K562 (cell line): ENCODE data around the gene DNAJB1. TPM values are rescaled to one million over a fixed set of nuclear protein-coding genes. Genes with fewer than 3 reads are reported as not detected.

Experiments
- ARID4B ChIP-seq: sonication (generic); formaldehyde crosslinking; IDR thresholded peaks from 2 replicates; pipeline ENCODE4 v1.8.0; 2022; ENCODE audit warnings: mild to moderate bottlenecking, missing genetic modification reagents
- ARNT ChIP-seq, 2 experiments: fragments of 450-650 bp; IDR thresholded peaks; 2 replicates each; pipeline ENCODE4 v1.6.1; 2016; ENCODE audit warnings: mild to moderate bottlenecking in 1 of 2
- ASH1L ChIP-seq: fragments of 450-650 bp; IDR thresholded peaks from 2 replicates; pipeline ENCODE4 v1.6.1; 2018; ENCODE audit warnings: borderline replicate concordance, mild to moderate bottlenecking, low read depth; ENCODE audit not compliant: partially characterized antibody
- ETS2 ChIP-seq: IDR thresholded peaks from 2 replicates; pipeline ENCODE4 v1.6.1; 2016; ENCODE audit warnings: borderline replicate concordance, missing genetic modification characterization, mild to moderate bottlenecking, moderate library complexity, missing compliant biosample characterization; ENCODE audit not compliant: poor library complexity, severe bottlenecking
- ID3 ChIP-seq, 2 experiments: fragments of 250-450 bp in 1 of 2; fragments of 450-650 bp in 1 of 2; sonication (Bioruptor Pico) in 1 of 2; IDR thresholded peaks; 2 replicates each; pipeline versions ENCODE4 v1.6.1 to v1.8.0; 2016 to 2021; ENCODE audit warnings: mild to moderate bottlenecking in 2 of 2, moderate library complexity in 2 of 2, missing compliant biosample characterization in 1 of 2, missing genetic modification characterization in 1 of 2
- KLF16 ChIP-seq: IDR thresholded peaks from 2 replicates; pipeline ENCODE4 v1.6.1; 2016; ENCODE audit warnings: antibody characterized with exemption
- PTBP1 ChIP-seq: fragments of 200-400 bp; formaldehyde crosslinking; IDR thresholded peaks from 2 replicates; pipeline ENCODE4 v1.6.1; 2017; ENCODE audit warnings: low read depth, low read length
- RBBP5 ChIP-seq: fragments of 200-600 bp; sonication (generic); IDR thresholded peaks from 2 replicates; pipeline ENCODE4 v1.6.1; 2012; ENCODE audit warnings: borderline replicate concordance, mild to moderate bottlenecking, low read length, control low read depth, inconsistent platforms; ENCODE audit not compliant: insufficient read depth, poor library complexity, severe bottlenecking
- SRSF7 ChIP-seq: fragments of 200-400 bp; formaldehyde crosslinking; optimal IDR thresholded peaks from 2 replicates; pipeline ENCODE3; 2017; ENCODE audit warnings: mild to moderate bottlenecking, low read depth, low read length
- TOE1 ChIP-seq, 2 experiments: fragments of 450-650 bp in 1 of 2; sonication (generic) in 1 of 2; formaldehyde crosslinking in 1 of 2; IDR thresholded peaks; 2 replicates each; pipeline versions ENCODE4 v1.7.1 to v1.8.0; 2016 to 2022; ENCODE audit warnings: borderline replicate concordance in 2 of 2, mild to moderate bottlenecking in 2 of 2, antibody characterized with exemption in 1 of 2, inconsistent platforms in 1 of 2, low read depth in 1 of 2, missing genetic modification reagents in 1 of 2, moderate library complexity in 1 of 2
- WHSC1 ChIP-seq: IDR thresholded peaks from one replicate; pipeline ENCODE4 v1.6.1; 2012; ENCODE audit warnings: low read length, control low read depth, inconsistent platforms
- ZBTB33 ChIP-seq: sonication (generic); formaldehyde crosslinking; IDR thresholded peaks from 2 replicates; pipeline ENCODE4 v1.8.1; 2023; ENCODE audit warnings: mild to moderate bottlenecking, missing genetic modification reagents
- ZNF830 ChIP-seq: fragments of 250-450 bp; sonication (Bioruptor Pico); IDR thresholded peaks from 2 replicates; pipeline ENCODE4 v1.5.0; 2021; ENCODE audit warnings: mild to moderate bottlenecking
- polyA plus RNA-seq, 8 experiments: library from polyadenylated mRNA; depleted of rRNA in 4 of 8; stranded (reverse) in 5 of 8; unstranded in 3 of 8; fragments of >200 nt; fragmentation: Nextera tagmentation in 2 of 8; fragmentation: Illumina TruSeq in 1 of 8; extraction: Ambion mirVana in 2 of 8; extraction: Trizol in 1 of 8; gene quantifications; 2 replicates each; pipeline versions ENCODE4 v1.2.1 to v1.2.3, GENCODE V29; 2011 to 2014; ENCODE audit warnings: inconsistent platforms in 1 of 8, missing spikeins in 1 of 8
- total RNA-seq, 7 experiments: library from RNA; depleted of rRNA in 6 of 7; stranded (reverse); fragments of >200 nt in 6 of 7; fragmentation: Illumina TruSeq in 2 of 7; extraction: Trizol in 2 of 7; gene quantifications; 2 replicates each; pipeline versions ENCODE4 v1.2.1 to v1.2.3, GENCODE V29; 2011 to 2021; ENCODE audit warnings: low replicate concordance in 1 of 7
- TF ChIP-seq, protein P1 (sequence below), 2 experiments: fragments of 450-650 bp in 1 of 2; IDR thresholded peaks; 2 replicates each; pipeline ENCODE4 v1.6.1; 2011 to 2017; ENCODE audit warnings: low read depth in 2 of 2, antibody characterized with exemption in 1 of 2, borderline replicate concordance in 1 of 2, low read length in 1 of 2, mild to moderate bottlenecking in 1 of 2, mixed read lengths in 1 of 2; ENCODE audit not compliant: control insufficient read depth in 1 of 2

The DNAJB1 gene
- total and polyA plus RNA-seq, 9 of the 15 experiments (the other 6 are each of a cell fraction or from before 2014, with no cell fraction given), result 13.2 to 113 (median 62.1) TPM

DNA sequence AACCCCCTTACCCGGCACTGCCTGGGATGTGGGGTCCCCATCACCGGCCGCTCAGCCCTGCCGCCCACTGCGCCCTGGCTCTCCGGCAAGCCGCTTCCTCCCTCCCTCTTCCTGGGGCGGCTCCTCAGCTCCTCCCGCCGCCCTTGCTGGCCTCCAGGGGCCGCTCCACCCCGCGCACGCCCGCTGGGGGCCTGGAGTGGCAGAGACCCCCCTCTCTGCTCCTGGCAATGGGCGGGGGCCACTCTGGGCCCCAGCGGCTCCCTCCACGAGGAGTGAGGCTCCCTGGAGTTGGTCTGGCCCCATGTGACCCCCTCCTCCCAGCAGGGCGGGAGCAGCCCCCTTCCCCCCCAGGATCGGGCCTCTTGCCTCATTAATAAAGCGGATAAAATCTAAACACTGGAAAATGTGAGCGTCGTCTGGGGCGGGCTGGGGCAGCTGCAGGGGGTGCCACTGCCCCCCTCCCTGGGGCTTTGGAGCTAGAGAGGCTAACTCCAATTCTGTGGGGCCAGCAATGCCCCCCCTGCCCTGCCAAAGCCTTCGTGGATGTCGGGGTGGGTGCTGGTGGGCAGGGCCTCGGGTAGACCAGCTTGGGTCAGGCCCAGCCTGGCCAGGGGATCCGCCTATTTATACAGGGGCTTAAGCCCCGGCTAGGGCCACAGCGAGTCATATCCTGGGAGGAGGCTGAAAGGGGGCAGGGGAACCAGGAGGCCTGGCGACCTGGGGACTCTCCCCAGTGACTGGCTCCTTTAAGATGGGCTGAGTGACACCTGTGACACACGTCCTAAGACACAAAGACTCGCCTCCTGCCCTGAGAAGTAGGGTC, 42.7 kb downstream of the DNAJB1 start, which contains the start of gene PTGER1 (continued):
- TF ChIP-seq, protein P1, sequence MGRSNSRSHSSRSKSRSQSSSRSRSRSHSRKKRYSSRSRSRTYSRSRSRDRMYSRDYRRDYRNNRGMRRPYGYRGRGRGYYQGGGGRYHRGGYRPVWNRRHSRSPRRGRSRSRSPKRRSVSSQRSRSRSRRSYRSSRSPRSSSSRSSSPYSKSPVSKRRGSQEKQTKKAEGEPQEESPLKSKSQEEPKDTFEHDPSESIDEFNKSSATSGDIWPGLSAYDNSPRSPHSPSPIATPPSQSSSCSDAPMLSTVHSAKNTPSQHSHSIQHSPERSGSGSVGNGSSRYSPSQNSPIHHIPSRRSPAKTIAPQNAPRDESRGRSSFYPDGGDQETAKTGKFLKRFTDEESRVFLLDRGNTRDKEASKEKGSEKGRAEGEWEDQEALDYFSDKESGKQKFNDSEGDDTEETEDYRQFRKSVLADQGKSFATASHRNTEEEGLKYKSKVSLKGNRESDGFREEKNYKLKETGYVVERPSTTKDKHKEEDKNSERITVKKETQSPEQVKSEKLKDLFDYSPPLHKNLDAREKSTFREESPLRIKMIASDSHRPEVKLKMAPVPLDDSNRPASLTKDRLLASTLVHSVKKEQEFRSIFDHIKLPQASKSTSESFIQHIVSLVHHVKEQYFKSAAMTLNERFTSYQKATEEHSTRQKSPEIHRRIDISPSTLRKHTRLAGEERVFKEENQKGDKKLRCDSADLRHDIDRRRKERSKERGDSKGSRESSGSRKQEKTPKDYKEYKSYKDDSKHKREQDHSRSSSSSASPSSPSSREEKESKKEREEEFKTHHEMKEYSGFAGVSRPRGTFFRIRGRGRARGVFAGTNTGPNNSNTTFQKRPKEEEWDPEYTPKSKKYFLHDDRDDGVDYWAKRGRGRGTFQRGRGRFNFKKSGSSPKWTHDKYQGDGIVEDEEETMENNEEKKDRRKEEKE (IDR thresholded peaks at IDR 0.05; ENCODE audit: borderline replicate concordance in 1 of 2, control insufficient read depth in 1 of 2, low read depth in 2 of 2, low read length in 1 of 2), result no peak
- TF ChIP-seq ARNT (IDR thresholded peaks at IDR 0.05), result no peak
- 0 out of 2 replicates have a peak, but pooled peaks have one; percentile 20 for TF ChIP-seq ZBTB33 (CRISPR knock-in tag)
- no peak for TF ChIP-seq ETS2
- no peak for TF ChIP-seq WHSC1
- TF ChIP-seq ARID4B (CRISPR knock-in tag), result no peak
- no peak for TF ChIP-seq ID3 (CRISPR knock-in tag; IDR thresholded peaks at IDR 0.05)
- TF ChIP-seq ID3 (tag; IDR thresholded peaks at IDR 0.05), result no peak
- no peak for TF ChIP-seq KLF16
- TF ChIP-seq ASH1L, result no peak
- TF ChIP-seq TOE1 (IDR thresholded peaks at IDR 0.05; ENCODE audit: borderline replicate concordance), result no peak
- no peak for TF ChIP-seq TOE1 (CRISPR knock-in tag; IDR thresholded peaks at IDR 0.05; ENCODE audit: borderline replicate concordance, low read depth)
- no peak for TF ChIP-seq PTBP1
- no peak for TF ChIP-seq SRSF7
- TF ChIP-seq RBBP5, result no peak
- TF ChIP-seq ZNF830 (CRISPR knock-in tag), result no peak
